LNCaP clone FGC (cell line): ENCODE data around the gene OGG1.

ENCODE experiments used
- DNase-seq: peaks from one replicate; pipeline ENCODE4 v3.0.0-alpha.2; 2011; ENCODE audit warnings: low read depth
- H3K4me3 ChIP-seq: 2 replicates; pipeline ENCODE4 v1.5.1; 2011; ENCODE audit warnings: mild to moderate bottlenecking, low read depth, low read length, control low read depth
- TF ChIP-seq, protein P1 (sequence below): IDR thresholded peaks from 2 replicates; pipeline ENCODE4 v1.5.1; 2012; ENCODE audit warnings: mild to moderate bottlenecking; ENCODE audit not compliant: control insufficient read depth, insufficient read depth; ENCODE audit errors: extremely low read depth

Gene OGG1

DNA sequence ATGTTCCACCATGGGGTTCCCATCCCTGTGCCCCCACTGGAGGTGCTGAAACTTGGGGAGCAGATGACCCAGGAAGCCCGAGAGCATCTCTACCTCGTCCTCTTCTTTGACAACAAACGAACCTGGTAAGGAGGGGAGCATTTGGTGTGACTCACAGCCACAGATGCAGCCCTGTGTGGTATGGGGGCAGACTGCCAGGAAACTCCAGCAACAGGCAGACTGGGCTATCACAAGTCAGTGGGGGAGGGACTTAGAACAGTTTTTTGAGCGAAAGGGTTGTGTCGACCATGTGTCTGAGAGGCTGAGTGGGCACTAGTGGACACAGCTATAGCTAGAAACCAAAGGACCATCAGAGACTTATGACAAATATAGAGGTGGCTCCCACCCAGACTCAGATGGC lies 3.4 kb upstream of the OGG1 start:
- no peak for DNase-seq
- TF ChIP-seq, protein P1, sequence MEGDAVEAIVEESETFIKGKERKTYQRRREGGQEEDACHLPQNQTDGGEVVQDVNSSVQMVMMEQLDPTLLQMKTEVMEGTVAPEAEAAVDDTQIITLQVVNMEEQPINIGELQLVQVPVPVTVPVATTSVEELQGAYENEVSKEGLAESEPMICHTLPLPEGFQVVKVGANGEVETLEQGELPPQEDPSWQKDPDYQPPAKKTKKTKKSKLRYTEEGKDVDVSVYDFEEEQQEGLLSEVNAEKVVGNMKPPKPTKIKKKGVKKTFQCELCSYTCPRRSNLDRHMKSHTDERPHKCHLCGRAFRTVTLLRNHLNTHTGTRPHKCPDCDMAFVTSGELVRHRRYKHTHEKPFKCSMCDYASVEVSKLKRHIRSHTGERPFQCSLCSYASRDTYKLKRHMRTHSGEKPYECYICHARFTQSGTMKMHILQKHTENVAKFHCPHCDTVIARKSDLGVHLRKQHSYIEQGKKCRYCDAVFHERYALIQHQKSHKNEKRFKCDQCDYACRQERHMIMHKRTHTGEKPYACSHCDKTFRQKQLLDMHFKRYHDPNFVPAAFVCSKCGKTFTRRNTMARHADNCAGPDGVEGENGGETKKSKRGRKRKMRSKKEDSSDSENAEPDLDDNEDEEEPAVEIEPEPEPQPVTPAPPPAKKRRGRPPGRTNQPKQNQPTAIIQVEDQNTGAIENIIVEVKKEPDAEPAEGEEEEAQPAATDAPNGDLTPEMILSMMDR, result no peak
- H3K4me3 ChIP-seq, result no peak overlapping the region

- TF ChIP-seq, protein P1, result no peak
- no peak overlapping the region for H3K4me3 ChIP-seq
- no peak for DNase-seq
These were observed 2.5 kb upstream of the OGG1 start for GRCh38 chr3:9747267-9747666.

- no peak overlapping the region for H3K4me3 ChIP-seq
- no peak for DNase-seq
- TF ChIP-seq, protein P1, result no peak
These were observed 1.7 kb upstream of the OGG1 start for GRCh38 chr3:9748031-9748430.

GRCh38 chr3:9749296-9749644 lies 482 bp upstream of the OGG1 start:
- H3K4me3 ChIP-seq, result peak overlapping the region; percentile 88
- TF ChIP-seq, protein P1, result no peak
- DNase-seq, result no peak

DNA sequence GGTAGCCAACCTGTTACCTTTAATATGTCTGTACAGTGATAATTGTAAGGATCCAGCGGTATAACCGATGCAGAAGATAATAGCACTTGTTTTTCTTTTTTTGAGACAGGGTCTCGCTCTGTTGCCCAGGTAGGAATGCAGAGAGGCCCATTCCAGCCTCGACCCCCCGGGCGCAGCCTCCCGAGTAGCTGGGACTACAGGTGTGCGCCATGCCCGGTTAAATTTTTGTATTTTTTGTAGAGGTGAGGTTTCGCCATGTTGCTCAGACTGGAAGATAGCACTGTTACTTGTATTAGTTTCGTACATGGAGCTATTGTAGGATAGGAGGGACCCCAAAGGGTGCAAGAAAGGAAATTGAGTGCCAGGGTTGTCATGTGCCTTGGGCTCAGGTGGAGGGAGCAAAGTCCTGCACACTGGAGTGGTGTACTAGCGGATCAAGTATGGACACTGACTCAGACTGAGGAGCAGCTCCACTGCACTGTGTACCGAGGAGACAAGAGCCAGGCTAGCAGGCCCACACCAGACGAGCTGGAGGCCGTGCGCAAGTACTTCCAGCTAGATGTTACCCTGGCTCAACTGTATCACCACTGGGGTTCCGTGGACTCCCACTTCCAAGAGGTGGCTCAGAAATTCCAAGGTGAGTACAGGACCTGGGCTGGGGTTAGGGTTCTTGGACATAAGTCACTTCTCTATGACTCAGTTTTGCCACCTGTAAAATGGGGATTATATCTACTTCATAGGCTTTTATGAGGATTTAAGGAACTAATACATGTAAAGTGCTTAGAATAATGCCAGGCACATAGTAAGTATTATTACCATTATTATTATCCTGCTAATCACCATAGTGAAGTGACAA lies 1.0 kb downstream of the OGG1 start:
- no peak for DNase-seq
- TF ChIP-seq, protein P1, result no peak
- H3K4me3 ChIP-seq, result peak overlapping the region; percentile 88

- DNase-seq, result no peak
- TF ChIP-seq, protein P1, result no peak
- H3K4me3 ChIP-seq, result no peak overlapping the region
These were observed 4.9 kb downstream of the OGG1 start for GRCh38 chr3:9754678-9755077.

DNA sequence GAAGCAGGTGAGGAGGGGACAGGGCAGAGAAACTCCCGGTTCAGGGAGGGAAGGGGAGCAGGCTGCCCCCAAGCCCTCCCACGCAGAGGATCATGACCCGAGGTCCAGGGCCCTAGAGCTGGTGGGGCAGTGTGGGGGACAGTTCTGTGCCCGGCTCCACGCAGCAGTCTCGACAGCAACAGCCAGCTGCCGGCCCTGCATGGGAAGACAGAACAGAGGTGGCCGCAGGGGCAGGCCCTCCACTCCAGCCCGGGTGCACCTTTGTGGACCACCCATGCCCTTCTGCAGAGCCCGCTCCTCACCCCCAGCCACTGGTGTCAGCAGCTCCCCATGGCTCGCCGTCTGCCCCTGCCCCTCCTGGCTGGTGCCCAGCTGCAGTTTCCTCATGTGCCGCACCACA lies 7.7 kb downstream of the OGG1 start:
- no peak for DNase-seq
- TF ChIP-seq, protein P1, result no peak
- no peak overlapping the region for H3K4me3 ChIP-seq
